ENCODE results near the gene ISLR.

Gene ISLR

GRCh38 chr15:74193905-74194304 lies 20.4 kb downstream of the ISLR start:
- no peak for DNase-seq (ENCODE audit: low read depth)

GRCh38 chr15:74194572-74195559 lies 21.4 kb downstream of the ISLR start:
- no peak for DNase-seq (ENCODE audit: low read depth)

- DNase-seq (ENCODE audit: low read depth), result no peak
Observed at GRCh38 chr15:74196175-74196574, 22.7 kb downstream of the ISLR start.

GRCh38 chr15:74197176-74197965 lies 23.9 kb downstream of the ISLR start:
- DNase-seq (ENCODE audit: low read depth), result no peak

- DNase-seq (ENCODE audit: low read depth), result no peak
Observed at GRCh38 chr15:74199297-74199652, 25.8 kb downstream of the ISLR start.

- no peak for DNase-seq (ENCODE audit: low read depth)
Observed at GRCh38 chr15:74200412-74200815, 26.9 kb downstream of the ISLR start.

- DNase-seq (ENCODE audit: low read depth), result no peak
Observed at GRCh38 chr15:74200871-74201419, 27.4 kb downstream of the ISLR start.

GRCh38 chr15:74201710-74202420 lies 28.4 kb downstream of the ISLR start:
- no peak for DNase-seq (ENCODE audit: low read depth)

GRCh38 chr15:74202452-74203401 lies 29.2 kb downstream of the ISLR start, which contains the start of gene STRA6:
Gene STRA6 (minus strand): TSS chr15:74202787. CDS start chr15:74202267, 520 bp downstream.
- DNase-seq (ENCODE audit: low read depth), result no peak

GRCh38 chr15:74203914-74204431 lies 30.5 kb downstream of the ISLR start:
- no peak for DNase-seq (ENCODE audit: low read depth)

GRCh38 chr15:74205582-74205947 lies 32.1 kb downstream of the ISLR start:
- no peak for DNase-seq (ENCODE audit: low read depth)

GRCh38 chr15:74206801-74207281 lies 33.3 kb downstream of the ISLR start:
- no peak for DNase-seq (ENCODE audit: low read depth)

GRCh38 chr15:74207652-74208440 lies 34.3 kb downstream of the ISLR start:
- no peak for DNase-seq (ENCODE audit: low read depth)

GRCh38 chr15:74208496-74208895 lies 35.0 kb downstream of the ISLR start:
- no peak for DNase-seq (ENCODE audit: low read depth)

- no peak for DNase-seq (ENCODE audit: low read depth)
Observed at GRCh38 chr15:74208901-74209559, 35.5 kb downstream of the ISLR start.

- no peak for DNase-seq (ENCODE audit: low read depth)
Observed at GRCh38 chr15:74209560-74209958, 36.0 kb downstream of the ISLR start.

GRCh38 chr15:74209997-74210671 lies 36.6 kb downstream of the ISLR start:
- DNase-seq (ENCODE audit: low read depth), result no peak

- no peak for DNase-seq (ENCODE audit: low read depth)
Observed at GRCh38 chr15:74210729-74211128, 37.2 kb downstream of the ISLR start.
